HUDEP-2 (cell line): ENCODE measurements around the gene GOLGA6A.
"Not testable (repeated sequence)": the region's sequence is repeated elsewhere in the genome, so short reads cannot be mapped to it uniquely, and the experiment has no call there.

Experiments
- DNase-seq, 76 experiments: peaks; one replicate each; lab custom pipeline; 2025; ENCODE audit not compliant: unreplicated experiment in 76 of 76; lab: John Stamatoyannopoulos, UW

Gene GOLGA6A

GRCh38 chr15:74082450-74082849 is at the start of gene GOLGA6A:
GOLGA6A (minus strand) TSS chr15:74082550; CDS start chr15:74082509, 41 bp downstream.
- not testable (repeated sequence) for DNase-seq

GRCh38 chr15:74131628-74132413 is 49.5 kb upstream of the GOLGA6A start:
- DNase-seq, result no peak

- no peak for DNase-seq
Observed at GRCh38 chr15:74130849-74131627, 48.7 kb upstream of the GOLGA6A start.

GRCh38 chr15:74130155-74130848 is 48.0 kb upstream of the GOLGA6A start, which contains the start of gene ISLR2:
ISLR2 (plus strand) TSS chr15:74130586; CDS start chr15:74132755, 2,169 bp downstream.
- peak in 2 of 76 experiments; percentile 6 to 11 for DNase-seq

- DNase-seq, result no peak
Observed at GRCh38 chr15:74129586-74130154, 47.3 kb upstream of the GOLGA6A start.

GRCh38 chr15:74128785-74129585 is 46.6 kb upstream of the GOLGA6A start:
- DNase-seq, result no peak

- DNase-seq, result no peak
Observed at GRCh38 chr15:74127954-74128784, 45.8 kb upstream of the GOLGA6A start.

- DNase-seq, result peak in 72 of 76 experiments; percentile 8 to 88 (median 64)
Observed at GRCh38 chr15:74127255-74127953, 45.1 kb upstream of the GOLGA6A start.

- no peak for DNase-seq
Observed at GRCh38 chr15:74124759-74125158, 42.4 kb upstream of the GOLGA6A start.

- DNase-seq, result no peak
Observed at GRCh38 chr15:74124196-74124595, 41.8 kb upstream of the GOLGA6A start.

- no peak for DNase-seq
Observed at GRCh38 chr15:74123658-74124057, 41.3 kb upstream of the GOLGA6A start.

- DNase-seq, result no peak
Observed at GRCh38 chr15:74123131-74123429, 40.7 kb upstream of the GOLGA6A start.

GRCh38 chr15:74122403-74123130 is 40.2 kb upstream of the GOLGA6A start:
- no peak for DNase-seq

GRCh38 chr15:74121858-74122257 is 39.5 kb upstream of the GOLGA6A start:
- no peak for DNase-seq

GRCh38 chr15:74121039-74121438 is 38.7 kb upstream of the GOLGA6A start:
- no peak for DNase-seq

GRCh38 chr15:74120426-74120825 is 38.1 kb upstream of the GOLGA6A start:
- DNase-seq, result no peak

- no peak for DNase-seq
Observed at GRCh38 chr15:74109713-74110112, 27.4 kb upstream of the GOLGA6A start.

GRCh38 chr15:74108611-74109010 is 26.3 kb upstream of the GOLGA6A start:
- DNase-seq, result not testable (repeated sequence)
